Vagina (tissue), 2 donors: ENCODE measurements around the gene MYL3.

Experiments
- CTCF ChIP-seq, 3 experiments: fragments of 450-650 bp in 2 of 3; fragments of 200-600 bp in 1 of 3; sonication (generic) in 1 of 3; IDR thresholded peaks; one replicate each; pipeline ENCODE4 v1.5.1; 2017 to 2019; ENCODE audit warnings: antibody characterized with exemption in 3 of 3, mild to moderate bottlenecking in 2 of 3, moderate library complexity in 2 of 3
- POLR2A ChIP-seq, 2 donors: fragments of 450-650 bp; IDR thresholded peaks; one replicate each; pipeline ENCODE4 v1.6.1; 2017; ENCODE audit warnings: antibody characterized with exemption in 2 of 2, mild to moderate bottlenecking in 2 of 2, moderate library complexity in 2 of 2

GRCh38 chr3:46901591-46902187, 38.4 kb upstream of the MYL3 start:
- no peak for TF ChIP-seq CTCF (IDR thresholded peaks at IDR 0.05)
- no peak for TF ChIP-seq POLR2A (IDR thresholded peaks at IDR 0.05)
